ENCODE results near the gene PPP6R2. TPM values are rescaled to one million over a fixed set of nuclear protein-coding genes. Genes with fewer than 3 reads are reported as not detected.

Gene PPP6R2
- polyA plus RNA-seq, 3 donors, result 9.1 to 74.5 (median 10.3) TPM

GRCh38 chr22:50398831-50399648 is 55.9 kb downstream of the PPP6R2 start:
- H3K9ac ChIP-seq (ENCODE audit: insufficient read depth, low read length, poor library complexity, severe bottlenecking), result peak overlapping the region; percentile 75
- Mint-ChIP-seq H3K36me3 (peaks cover 20 to 46% of the 10 kb centered on the region in 2 donors), H3K27me3 (ENCODE audit: low read depth in 3 of 3) (no peaks in the 10 kb centered on the region), H3K9me3 (peaks cover 0 to 3% (median 0%) of the 10 kb centered on the region in 7 donors), H3K27ac (peak overlapping the region; percentile 94 to 98 (median 96)), H3K4me1 (peaks cover 64% of the 10 kb centered on the region), H3K4me3 (peak overlapping the region; percentile 66 to 83)
- peak overlapping the region; percentile 73 for H2AFZ ChIP-seq (ENCODE audit: insufficient read depth, low read depth, low read length, poor library complexity, severe bottlenecking)
- no peaks in the 10 kb centered on the region for H3K27me3 ChIP-seq (ENCODE audit: control insufficient read depth in 2 of 2, insufficient read depth in 2 of 2, low read length in 2 of 2)
- DNase-seq, result peak; percentile 47 to 70 (median 63)
- peaks cover 18 to 29% of the 10 kb centered on the region in 2 donors for H3K36me3 ChIP-seq (replicated peaks in 1 of 2; ENCODE audit: control insufficient read depth in 1 of 2, insufficient read depth in 2 of 2, low read length in 2 of 2)
- H3K27ac ChIP-seq (ENCODE audit: low read depth in 1 of 2, low read length in 2 of 2), result peak overlapping the region; percentile 96 to 97
- H3K9me3 ChIP-seq (replicated peaks in 1 of 2; ENCODE audit: control insufficient read depth in 1 of 2, insufficient read depth in 1 of 2, low read length in 2 of 2), result no peaks in the 10 kb centered on the region
- intact Hi-C loops (cut with micrococcal nuclease), result no loop called here
- WGBS (ENCODE audit: insufficient coverage), result 46% methylated on average over 12 of the region's 15 CpGs
- no peaks in the 10 kb centered on the region for H4K20me1 ChIP-seq (ENCODE audit: insufficient read depth, low read length)
- peak overlapping the region in 2 of 3 experiments; percentile 15 to 55 for H3K4me3 ChIP-seq (replicated peaks in 1 of 3; ENCODE audit: low read depth in 2 of 3, low read length in 3 of 3)
- H3K4me1 ChIP-seq (ENCODE audit: control insufficient read depth in 1 of 2, insufficient read depth in 2 of 2, low read length in 2 of 2), result peaks cover 54 to 72% of the 10 kb centered on the region in 2 donors
- peak overlapping the region; percentile 68 for H3K4me2 ChIP-seq (replicated peaks; ENCODE audit: extremely low read depth, low read length, poor library complexity, severe bottlenecking)
- TF ChIP-seq CTCF (IDR thresholded peaks at IDR 0.05), result no peak
- H3K79me2 ChIP-seq (ENCODE audit: insufficient read depth, low read length), result peaks cover 40% of the 10 kb centered on the region

DNA sequence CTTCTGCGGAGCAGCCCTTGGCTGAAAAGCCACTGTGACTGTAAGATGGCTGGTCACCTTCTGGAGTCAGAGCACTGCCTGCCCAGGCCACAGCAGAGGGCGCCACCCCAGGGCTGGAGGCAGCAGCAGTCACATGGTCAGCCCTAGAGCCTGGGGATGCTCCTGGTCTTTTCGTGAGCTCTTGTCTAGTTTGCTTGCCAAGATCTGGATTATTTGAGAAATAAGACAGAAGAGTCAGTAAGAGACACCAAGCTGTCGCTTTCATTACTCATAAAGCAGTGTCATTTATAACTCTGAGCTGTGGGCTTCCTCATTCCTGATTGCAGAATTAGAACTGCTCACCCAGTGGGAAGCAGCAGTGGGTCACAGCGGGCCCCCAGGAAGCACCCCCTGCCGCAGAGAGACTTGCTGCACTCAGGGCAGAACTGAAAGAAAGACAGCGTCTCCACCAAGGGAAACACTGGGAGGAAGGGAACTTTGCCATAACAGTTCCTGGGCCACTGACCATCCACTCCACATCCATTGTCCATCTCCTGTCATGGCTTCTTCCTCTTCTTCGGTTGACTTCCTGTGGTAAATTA is 56.7 kb downstream of the PPP6R2 start:
- Mint-ChIP-seq H3K27me3 (ENCODE audit: low read depth in 3 of 3) (peaks cover 0 to 2% (median 0%) of the 10 kb centered on the region in 3 donors), H3K27ac (peak overlapping the region; percentile 94 to 98 (median 96)), H3K4me1 (peaks cover 67% of the 10 kb centered on the region), H3K9me3 (peaks cover 0 to 3% (median 0%) of the 10 kb centered on the region in 7 donors), H3K4me3 (peak overlapping the region; percentile 64 to 83), H3K36me3 (peaks cover 21 to 48% of the 10 kb centered on the region in 2 donors)
- peak overlapping the region; percentile 73 for H2AFZ ChIP-seq (ENCODE audit: insufficient read depth, low read depth, low read length, poor library complexity, severe bottlenecking)
- H3K9me3 ChIP-seq (replicated peaks in 1 of 2; ENCODE audit: control insufficient read depth in 1 of 2, insufficient read depth in 1 of 2, low read length in 2 of 2), result no peaks in the 10 kb centered on the region
- intact Hi-C loops (cut with micrococcal nuclease), result no loop called here
- peaks cover 16 to 25% of the 10 kb centered on the region in 2 donors for H3K36me3 ChIP-seq (replicated peaks in 1 of 2; ENCODE audit: control insufficient read depth in 1 of 2, insufficient read depth in 2 of 2, low read length in 2 of 2)
- 18% methylated on average over 5 of the region's 8 CpGs for WGBS (ENCODE audit: insufficient coverage)
- H3K4me1 ChIP-seq (ENCODE audit: control insufficient read depth in 1 of 2, insufficient read depth in 2 of 2, low read length in 2 of 2), result peaks cover 54 to 74% of the 10 kb centered on the region in 2 donors
- peak; percentile 60 for TF ChIP-seq CTCF (IDR thresholded peaks at IDR 0.05)
- H3K79me2 ChIP-seq (ENCODE audit: insufficient read depth, low read length), result peaks cover 46% of the 10 kb centered on the region
- H3K9ac ChIP-seq (ENCODE audit: insufficient read depth, low read length, poor library complexity, severe bottlenecking), result peak overlapping the region; percentile 75
- peaks cover 3% of the 10 kb centered on the region for H4K20me1 ChIP-seq (ENCODE audit: insufficient read depth, low read length)
- DNase-seq, result peak; percentile 80 to 90 (median 89)
- peak overlapping the region; percentile 96 to 97 for H3K27ac ChIP-seq (ENCODE audit: low read depth in 1 of 2, low read length in 2 of 2)
- peak overlapping the region; percentile 68 for H3K4me2 ChIP-seq (replicated peaks; ENCODE audit: extremely low read depth, low read length, poor library complexity, severe bottlenecking)
- peak overlapping the region in 2 of 3 experiments; percentile 6 to 55 for H3K4me3 ChIP-seq (replicated peaks in 1 of 3; ENCODE audit: low read depth in 2 of 3, low read length in 3 of 3)
- H3K27me3 ChIP-seq (ENCODE audit: control insufficient read depth in 2 of 2, insufficient read depth in 2 of 2, low read length in 2 of 2), result no peaks in the 10 kb centered on the region
